Putamen (tissue), 1 donor: Measurements from ENCODE around the gene SCGB2B2.
"Not testable (repeated sequence)": the region's sequence is repeated elsewhere in the genome, so short reads cannot be mapped to it uniquely, and the experiment has no call there.

Source experiments
- DNase-seq: peaks from one replicate; pipeline ENCODE4 v3.0.0-alpha.2; 2016; ENCODE audit warnings: low spot score

The SCGB2B2 gene, protein sequence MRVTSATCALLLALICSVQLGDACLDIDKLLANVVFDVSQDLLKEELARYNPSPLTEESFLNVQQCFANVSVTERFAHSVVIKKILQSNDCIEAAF

DNA sequence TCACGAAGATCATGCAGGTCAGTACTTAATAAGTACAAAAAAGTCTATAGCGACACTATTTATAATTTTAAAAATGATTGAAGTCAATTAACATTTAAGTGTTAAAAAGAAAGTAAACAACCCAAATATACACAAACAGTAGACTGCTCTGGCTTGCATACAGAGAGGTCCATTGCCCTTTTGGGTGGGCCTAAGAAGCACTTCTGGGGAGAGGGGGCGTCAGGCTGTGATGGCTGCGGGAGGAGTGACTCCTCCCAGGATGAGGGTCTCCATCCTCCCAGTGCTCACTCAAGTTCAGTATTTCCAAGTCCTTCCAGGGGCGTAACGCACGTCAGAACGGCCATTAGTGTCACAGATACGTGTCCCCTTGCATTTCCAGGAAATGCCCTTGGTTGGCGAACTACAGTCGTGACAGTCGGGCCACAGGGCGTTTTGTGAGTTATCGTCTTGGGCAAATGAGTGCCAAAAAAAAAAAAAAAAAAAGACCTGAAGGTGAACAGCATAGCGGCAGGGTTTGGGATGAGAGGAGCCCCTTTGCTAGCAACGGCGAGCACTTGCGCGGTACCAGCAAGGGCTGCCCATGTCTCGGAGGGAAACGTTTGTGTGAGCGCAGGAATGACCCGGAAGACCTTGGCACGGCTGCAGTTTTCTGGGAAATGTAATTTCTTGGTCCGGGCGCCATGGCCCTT, at the start of gene SCGB2B2:
Gene SCGB2B2 (minus strand): TSS at position 463 of the 689 bp plus-strand sequence. CDS start 82,596 bp downstream, outside the sequence.
- DNase-seq = peak; percentile 78

DNA sequence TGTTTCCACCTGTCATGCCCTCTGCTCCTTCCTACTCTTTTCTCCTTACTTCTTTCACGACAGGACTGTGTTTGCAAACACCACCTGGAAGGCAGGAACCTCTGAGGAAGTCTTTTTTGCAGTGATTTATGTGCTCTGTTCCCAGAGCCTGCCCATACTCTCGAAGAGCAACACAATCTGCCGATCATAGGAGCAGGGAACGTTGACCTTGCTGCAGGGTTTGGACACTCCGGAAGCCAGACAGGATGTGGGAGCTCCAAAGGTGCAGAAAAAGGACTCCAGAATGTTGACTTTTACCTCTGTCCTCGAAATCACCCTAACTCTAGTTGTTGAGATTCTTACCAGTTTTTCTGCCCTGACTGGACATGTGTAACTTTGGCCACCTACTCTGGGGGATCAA, 48.4 kb upstream of the SCGB2B2 start:
- DNase-seq = no peak

DNA sequence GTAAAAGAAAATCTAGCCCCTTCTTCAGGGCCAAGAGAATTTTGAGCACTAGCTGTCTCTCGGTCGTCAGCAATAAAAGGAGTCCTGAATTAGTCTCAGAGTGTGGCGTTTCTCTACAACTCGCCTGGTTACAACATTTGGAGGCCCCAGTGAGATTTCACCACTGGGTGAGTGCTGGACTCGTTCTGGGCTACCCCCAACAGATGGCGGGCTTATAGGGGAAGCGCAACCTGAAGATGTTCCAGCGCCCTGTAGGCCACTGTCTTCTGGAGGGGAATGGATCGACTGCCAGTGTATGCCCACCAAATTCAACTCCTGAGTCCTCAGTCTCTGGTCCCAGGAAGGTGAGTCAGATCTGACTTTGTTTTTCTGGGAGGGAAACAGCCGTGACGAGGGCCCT, 45.4 kb upstream of the SCGB2B2 start:
- DNase-seq = no peak

DNA sequence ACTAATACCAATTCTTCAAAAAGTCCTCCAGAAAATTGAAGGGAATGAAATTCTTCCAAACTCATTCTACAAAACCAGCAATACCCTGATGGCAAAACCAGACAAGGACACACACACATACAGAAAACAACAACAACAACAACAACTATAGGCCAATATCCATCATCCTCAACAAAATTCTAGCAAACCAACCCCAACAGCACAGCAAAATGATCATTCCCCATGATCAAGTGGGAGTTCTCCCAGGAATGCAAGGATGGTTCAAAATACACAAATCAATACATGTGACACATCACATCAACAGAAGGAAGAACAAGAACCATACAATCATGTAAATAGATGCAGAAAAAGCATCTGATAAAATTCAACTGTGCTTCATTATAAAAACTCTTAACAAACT, 38.4 kb upstream of the SCGB2B2 start:
- no peak for DNase-seq

DNA sequence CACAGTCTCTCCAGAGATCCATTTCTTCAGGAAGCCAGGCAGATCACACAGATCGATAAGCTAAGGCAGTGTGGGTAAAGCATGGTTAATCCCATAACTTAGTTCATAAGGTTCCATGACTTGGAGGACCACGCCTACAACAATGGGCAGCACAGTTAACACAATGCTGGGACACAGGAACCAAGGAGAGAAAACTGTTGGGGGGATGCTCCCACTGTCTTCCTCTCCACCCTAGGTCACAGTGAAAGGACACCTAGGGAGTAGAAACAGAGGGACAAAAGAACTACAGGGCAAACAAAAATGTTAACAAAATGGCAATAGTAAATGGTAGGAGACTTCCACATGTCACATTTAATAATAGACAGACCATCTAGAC, 36.3 kb upstream of the SCGB2B2 start:
- DNase-seq = no peak

DNA sequence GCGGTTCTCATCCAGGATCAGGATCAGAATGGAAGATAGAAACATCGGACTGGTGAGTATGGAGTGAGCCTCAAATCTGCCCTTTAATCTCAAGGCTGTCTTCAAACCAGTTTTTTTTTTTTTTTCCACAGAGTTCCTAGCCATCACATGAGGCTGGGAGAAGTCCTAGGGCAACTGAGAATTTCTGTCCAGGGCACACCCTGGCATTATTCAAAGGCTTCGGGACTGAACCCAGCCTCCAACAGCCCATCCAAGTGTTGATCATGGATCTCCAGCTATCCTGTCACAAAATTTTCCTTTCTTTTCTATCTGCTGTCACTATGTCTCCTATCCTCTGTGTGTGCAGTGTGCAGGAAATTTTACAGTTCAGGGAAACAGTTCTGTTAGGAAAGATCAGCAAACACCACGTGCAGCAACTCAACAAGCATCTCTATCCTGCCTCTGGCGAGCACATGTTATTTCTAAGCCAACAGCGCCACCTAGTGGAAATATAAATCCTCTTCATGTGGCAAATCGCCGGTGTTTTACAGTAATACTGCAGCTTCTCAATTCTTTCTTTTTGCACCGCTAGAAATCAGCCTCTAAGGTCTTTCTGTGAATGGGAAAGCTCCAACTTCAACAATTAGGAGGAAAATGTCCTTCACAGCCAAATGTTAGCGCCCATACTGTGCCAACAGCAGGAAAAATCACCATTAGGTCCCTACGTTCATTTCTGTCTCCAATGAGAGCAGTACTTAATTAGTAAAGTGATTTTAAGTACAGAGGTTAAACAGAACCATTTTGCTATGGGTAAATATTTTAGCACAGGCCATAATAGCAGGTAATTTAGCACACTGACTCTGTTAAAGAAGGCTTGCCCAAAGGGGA, 35.7 kb upstream of the SCGB2B2 start:
- peak; percentile 61 for DNase-seq

DNA sequence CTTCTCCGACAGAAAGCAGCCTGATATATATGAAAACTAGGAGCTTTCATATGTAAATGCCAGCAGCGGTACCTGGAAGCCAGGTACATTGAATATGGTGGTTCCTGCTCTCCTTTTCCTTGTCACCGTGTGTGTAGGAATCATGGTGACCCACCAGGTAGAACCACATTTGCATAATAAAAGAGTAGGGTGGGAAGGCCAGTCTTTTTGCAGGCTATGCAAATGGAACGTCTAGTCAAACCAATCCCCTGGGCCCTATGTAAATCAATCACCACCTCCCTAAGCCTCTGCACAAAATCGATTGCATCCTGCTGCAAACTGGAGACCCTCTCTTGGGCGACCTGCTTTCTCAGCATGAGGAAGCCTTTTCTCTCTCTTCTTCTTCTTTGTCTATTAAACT, 34.9 kb upstream of the SCGB2B2 start:
- no peak for DNase-seq

DNA sequence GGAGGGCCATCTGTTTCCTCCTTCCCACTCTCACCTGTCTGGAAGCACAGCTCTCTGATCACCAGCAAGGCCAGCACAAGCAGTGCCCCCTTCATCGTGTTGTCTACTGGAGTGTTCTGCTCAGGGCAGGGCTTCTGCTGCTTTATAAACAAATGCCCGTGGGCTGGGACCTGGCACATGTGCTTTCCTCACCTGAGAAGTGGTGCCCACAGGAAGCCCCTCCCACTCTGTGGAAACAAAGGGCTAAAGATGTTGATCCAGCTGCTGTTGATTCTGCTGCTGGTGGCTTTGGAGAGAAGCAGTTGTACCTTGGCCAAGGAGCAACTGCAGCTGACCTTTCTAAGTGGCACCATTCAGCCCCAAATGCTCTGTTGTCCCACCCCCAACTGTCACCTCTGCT, 30.7 kb upstream of the SCGB2B2 start:
- DNase-seq = no peak

DNA sequence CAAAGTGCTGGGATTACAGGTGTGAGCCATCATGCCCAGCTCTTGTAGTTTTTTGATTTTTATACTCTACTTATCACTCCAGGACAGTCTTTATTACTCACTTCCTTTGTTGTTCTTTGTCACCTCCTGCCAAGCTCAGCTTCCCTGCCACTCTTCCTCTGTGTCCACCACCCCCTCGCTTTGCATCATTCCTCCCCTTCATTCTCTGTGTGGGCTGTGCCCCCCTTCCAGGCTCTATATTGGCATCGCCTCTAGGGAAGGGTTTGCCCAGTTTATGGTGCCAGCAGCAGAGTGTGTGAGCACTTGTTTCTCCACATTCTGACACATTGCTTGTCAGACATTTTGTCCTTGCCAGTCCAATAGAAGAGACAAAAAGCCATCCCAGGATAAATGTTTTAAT, 15.6 kb upstream of the SCGB2B2 start:
- DNase-seq = no peak

DNA sequence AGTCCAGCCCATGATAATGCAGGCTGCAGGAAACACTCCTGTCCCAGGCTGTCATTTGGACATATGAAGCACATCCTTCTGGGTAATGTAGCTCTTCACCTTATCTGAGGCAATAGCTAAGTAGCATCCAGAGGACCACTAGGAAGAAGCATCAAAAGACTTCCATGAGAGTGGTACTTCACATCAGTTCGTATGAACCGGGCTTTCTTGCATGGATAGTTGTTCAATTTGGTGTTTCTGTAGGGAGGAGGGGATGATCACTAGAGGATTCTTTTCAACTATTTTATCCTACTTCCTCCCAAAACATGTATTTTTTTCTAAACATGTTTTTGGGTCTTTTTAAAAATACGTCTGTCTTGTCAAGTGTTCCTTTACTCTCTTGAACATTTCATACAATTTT, 13.4 kb upstream of the SCGB2B2 start:
- DNase-seq = no peak

DNA sequence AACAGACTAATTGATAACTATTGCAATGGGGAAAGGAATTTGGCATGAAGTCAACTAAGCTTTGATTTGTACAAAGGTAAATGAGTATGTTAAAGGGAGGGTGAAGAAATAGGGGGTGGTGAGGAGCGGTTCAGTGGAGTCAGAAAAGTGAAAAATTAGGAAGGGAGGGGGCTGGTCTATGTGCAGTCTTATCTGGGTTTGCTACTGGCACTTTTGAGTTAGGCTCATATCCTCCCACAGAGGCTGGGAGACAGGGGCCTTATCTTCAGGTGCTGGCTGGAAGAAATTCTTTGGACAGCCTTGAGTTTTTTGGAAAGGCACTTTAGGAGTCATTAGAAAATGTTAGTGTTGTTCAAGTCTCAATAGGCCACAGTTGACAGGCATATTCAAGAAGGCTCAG, 11.6 kb upstream of the SCGB2B2 start:
- DNase-seq = no peak

DNA sequence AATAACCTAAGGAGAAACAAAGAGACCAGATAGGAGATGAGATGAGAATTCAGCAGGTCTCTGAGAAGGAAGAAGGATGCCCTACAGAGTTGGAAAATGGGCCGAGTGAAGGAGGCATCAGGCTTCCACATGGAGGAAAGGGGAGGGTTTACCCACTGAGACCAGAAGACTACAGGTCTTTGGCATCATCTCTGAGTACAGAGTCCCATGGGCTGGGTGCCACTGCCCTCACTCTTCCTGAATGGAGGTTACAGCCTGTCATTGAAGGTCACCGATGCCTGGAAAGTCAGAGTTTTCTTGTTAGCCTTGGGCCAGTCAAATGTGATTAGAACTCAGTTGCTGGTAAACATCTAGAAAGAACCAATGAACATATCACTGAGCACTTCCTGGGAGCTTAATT, 10.4 kb upstream of the SCGB2B2 start:
- no peak for DNase-seq

DNA sequence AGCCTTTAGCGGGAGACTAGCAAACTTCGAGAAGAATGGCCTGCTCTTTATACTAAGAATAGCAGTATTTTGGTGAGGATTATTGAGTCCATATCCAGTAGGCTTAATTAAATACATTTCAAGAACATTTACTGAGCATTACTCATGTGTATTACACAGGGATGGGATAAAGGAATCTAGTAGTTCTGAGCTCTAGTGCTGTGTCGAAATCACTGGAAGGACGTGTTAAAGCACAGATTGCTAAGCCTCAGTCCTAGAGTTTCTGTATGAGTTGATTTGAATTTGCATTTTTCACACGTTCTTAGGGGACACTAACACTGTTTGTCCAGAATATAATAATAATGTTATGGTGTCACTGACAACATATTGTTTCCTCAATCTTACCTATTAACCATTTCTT, 9.5 kb upstream of the SCGB2B2 start:
- DNase-seq = no peak

DNA sequence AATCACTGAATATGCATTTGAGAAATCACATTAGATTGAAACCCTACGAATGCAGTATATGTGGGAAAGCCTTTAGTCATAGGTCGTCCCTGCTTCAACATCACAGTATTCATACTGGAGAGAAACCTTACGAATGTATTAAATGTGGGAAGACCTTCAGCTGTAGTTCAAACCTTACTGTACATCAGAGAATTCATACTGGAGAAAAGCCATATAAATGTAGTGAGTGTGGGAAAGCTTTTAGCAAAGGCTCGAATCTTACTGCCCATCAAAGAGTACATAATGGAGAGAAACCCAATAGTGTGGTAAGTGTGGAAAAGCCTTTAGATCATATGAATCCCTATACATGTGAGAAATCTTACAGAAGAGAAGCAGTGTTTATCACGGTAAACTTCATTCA, 8.3 kb upstream of the SCGB2B2 start:
- not testable (repeated sequence) for DNase-seq

DNA sequence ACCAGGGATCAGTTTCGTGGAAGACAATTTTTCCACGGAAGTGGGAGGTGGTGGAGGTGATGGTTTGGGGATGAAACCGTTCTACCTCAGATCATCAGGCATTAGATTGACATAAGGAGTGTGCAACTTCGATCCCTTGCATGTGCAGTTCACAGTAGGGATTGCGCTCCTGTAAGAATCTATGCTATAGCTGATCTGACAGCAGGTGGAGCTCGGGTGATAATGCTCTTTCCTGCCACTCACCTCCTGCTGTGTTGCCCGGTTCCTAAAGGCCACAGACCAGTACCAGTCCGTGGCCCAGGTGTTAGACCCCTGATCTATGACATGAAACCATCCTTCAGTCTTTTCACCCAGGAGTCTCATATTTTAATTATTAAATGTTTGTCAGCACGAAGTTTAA, 4.5 kb upstream of the SCGB2B2 start:
- DNase-seq = no peak

DNA sequence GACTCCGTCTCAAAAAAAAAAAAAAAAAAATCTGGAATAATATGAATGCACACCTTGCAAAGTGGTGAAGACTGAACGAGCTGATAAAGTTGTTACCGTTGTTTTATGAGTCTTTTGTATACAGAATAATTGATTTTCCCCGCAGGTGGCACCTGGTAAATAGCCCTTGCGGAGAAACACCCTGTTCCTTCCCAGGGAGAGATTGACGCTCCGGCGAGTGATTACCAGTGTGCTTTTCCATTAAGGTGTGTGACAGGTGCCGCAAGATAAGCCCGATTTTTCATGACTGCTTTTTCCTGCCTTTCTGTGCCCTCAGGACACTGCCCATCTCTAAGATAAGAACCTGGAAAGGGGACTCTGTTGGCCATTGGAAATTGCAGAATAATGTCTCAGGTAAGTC, 1.5 kb upstream of the SCGB2B2 start:
- no peak for DNase-seq

DNA sequence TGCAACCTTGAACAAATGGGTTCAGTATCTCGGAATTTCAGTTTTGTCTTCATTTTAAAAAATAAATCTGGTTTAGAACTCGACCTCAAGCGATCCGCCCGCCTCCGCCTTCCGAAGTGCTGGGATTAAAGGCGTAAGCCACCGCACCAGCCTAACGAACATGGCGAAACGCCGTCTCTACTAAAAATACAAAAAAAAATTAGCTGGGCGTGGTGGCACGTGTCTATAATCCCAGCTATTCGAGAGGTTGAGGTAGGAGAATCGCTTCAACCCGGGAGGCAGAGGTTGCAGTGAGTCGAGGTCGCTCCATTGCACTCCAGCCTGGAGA, 1.1 kb upstream of the SCGB2B2 start:
- no peak for DNase-seq

DNA sequence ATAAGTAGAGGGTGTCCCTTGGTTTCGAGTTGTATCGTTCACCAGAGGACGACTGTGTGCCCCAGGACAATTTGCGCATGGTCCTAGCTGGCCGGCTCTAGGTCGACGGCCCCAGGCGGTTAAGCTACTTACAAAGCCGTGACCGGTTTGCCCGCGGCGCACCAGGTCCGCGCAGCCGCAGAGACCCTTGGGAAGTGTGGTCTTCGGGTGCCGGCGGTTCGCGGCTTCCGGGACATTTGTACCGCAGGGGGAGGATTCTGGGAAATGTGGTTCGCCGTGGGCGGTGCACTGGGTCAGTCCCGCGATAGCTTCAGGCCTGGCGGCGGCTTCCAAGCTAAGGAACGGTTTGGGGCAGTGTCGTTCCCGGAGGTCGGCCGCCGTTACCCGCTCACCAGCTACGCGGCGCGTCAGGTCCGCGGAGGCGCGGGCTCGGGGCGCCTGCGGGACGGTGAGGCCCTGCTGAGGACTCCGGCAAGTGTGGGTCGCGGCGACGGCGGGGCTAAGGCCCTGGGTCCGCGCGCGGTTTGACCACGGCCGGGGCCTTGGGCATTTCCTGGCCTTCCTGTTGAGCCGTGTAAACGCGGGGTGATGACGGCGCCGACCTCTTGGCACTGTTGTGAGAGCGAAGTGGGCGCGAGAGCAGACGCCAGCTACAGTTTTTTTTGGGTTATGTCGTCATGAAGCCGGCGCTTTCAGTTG, 576 bp upstream of the SCGB2B2 start, which contains the start of gene ZNF302:
Gene ZNF302 (plus strand): TSS at position 293 of the 699 bp plus-strand sequence. CDS start 1,127 bp downstream, outside the sequence.
- DNase-seq = peak; percentile 97

DNA sequence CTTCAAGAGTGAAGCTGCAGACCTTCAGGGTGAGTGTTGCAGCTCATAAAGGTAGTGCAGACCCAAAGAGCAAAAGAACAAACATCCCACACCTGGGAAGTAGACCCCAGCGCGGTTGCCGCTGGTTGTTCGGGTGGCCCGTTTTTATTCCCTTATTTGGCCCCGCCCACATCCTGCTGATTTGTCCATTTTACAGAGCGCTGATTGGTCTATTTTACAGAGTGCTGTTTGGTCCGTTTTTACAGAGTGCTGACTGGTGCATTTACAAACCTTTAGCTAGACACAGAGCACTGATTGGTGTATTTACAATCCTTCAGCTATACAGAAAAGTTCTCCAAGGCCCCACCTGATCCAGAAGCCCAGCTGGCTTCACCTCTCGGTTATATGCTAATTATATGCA, 1.0 kb downstream of the SCGB2B2 start:
- DNase-seq = no peak

DNA sequence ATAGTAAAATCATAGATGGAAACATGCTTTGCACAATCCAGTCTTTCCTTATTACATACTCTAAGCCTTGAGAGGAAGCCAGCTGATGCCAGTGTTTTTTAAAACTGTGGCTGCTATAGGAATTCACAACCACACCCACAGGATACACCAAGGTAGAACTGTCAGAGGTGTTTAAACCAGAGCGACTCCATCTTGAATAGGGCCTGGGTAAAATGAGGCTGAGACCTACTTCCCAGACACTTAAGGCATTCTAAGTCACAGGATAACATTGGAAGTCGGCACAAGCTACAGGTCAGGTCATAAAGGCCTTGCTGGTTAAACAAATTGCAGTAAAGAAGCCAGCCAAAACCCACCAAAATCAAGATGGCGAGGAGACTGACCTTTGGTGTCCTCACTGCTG, 1.7 kb downstream of the SCGB2B2 start:
- DNase-seq = no peak

DNA sequence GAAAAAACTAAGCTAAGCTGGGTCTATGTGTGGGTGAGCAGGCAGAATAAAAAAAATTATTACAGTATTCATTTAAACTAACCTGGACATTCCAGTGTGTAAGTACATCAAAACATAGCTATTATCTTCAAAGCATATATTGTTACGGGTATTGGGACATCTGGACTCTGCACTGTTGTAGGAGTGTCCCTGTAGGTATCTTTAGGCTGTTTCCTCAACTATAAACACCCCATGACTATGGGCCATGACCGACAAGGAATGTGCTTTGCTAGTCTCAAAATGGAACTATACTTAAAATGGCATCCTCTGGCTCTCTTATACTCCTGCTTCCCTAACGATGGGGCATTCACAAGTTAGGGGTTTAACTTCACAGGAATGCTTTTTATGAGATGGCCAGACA, 3.4 kb downstream of the SCGB2B2 start:
- DNase-seq = no peak

DNA sequence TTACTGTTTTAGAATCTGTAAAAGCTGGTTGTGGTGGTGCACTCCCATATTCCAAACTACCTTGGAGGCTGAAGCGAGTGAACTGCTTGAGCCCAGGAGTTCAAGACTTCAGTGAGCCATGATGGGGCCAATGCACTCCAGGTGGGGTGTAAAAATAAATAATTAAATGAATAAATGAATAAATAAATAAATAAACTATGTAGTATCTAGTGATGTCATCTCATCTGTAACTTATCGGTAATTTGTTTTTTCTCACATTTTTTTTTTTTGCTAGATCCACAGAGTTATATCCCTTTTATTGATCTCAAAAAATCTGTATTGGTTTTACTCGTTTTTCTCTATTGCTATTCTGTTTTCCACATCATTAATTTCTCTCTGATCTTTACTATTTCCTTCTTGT, 5.0 kb downstream of the SCGB2B2 start:
- DNase-seq = no peak

DNA sequence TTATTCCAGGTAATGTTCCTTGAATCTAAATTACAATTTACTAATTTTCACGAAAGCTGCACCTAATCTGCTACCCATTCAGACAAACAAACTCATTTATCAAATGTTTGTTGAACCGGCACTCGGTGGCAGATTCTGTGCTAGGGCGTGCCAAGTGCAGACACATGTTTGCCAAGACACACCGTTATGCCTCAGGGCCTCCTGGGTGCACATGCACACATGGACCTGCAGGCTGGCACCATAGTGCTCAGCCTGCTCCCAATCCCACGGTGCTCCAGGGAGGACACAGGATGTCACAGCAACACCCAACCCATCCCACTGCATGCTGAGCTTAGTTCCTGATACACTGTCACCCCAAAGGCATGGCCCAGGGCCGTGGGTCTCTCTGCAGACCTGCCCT, 7.7 kb downstream of the SCGB2B2 start:
- no peak for DNase-seq
